Stimulated activated naive CD4-positive, alpha-beta T cell treated with Interleukin-2 at 50 U/mL for 16 hours (primary cell): ENCODE results near the gene WDR81.
A peak's percentile ranks its signal among the peaks of the same experiment; 100 is the strongest.
"Not testable (repeated sequence)": the region's sequence is repeated elsewhere in the genome, so short reads cannot be mapped to it uniquely, and the experiment has no call there.

ENCODE experiments used
- DNase-seq: peaks from one replicate; lab custom pipeline; 2025; lab: John Stamatoyannopoulos, UW

Gene WDR81

GRCh38 chr17:1754430-1755112 lies 30.1 kb downstream of the WDR81 start:
- no peak for DNase-seq

GRCh38 chr17:1755252-1755826 lies 30.8 kb downstream of the WDR81 start:
- DNase-seq, result no peak

- no peak for DNase-seq
These were observed 31.3 kb downstream of the WDR81 start for GRCh38 chr17:1755827-1756262.

GRCh38 chr17:1758807-1759206 lies 34.3 kb downstream of the WDR81 start:
- DNase-seq, result no peak

GRCh38 chr17:1759529-1759928 lies 35.0 kb downstream of the WDR81 start:
- no peak for DNase-seq

- no peak for DNase-seq
These were observed 37.9 kb downstream of the WDR81 start for GRCh38 chr17:1762233-1762900.

- DNase-seq, result no peak
These were observed 38.7 kb downstream of the WDR81 start for GRCh38 chr17:1762901-1763898.

GRCh38 chr17:1764284-1764683 lies 39.8 kb downstream of the WDR81 start:
- DNase-seq, result peak; percentile 11

GRCh38 chr17:1764705-1765104 lies 40.2 kb downstream of the WDR81 start:
- DNase-seq, result not testable (repeated sequence)

GRCh38 chr17:1765576-1765975 lies 41.1 kb downstream of the WDR81 start:
- no peak for DNase-seq

GRCh38 chr17:1766382-1767135 lies 42.1 kb downstream of the WDR81 start:
- DNase-seq, result no peak

GRCh38 chr17:1767358-1767757 lies 42.9 kb downstream of the WDR81 start:
- no peak for DNase-seq

GRCh38 chr17:1769822-1770477 lies 45.4 kb downstream of the WDR81 start:
- DNase-seq, result no peak

- not testable (repeated sequence) for DNase-seq
These were observed 48.6 kb downstream of the WDR81 start for GRCh38 chr17:1773000-1773695.

- no peak for DNase-seq
These were observed 49.2 kb downstream of the WDR81 start for GRCh38 chr17:1773696-1774181.

GRCh38 chr17:1774390-1775176 lies 50.1 kb downstream of the WDR81 start:
- DNase-seq, result no peak

- no peak for DNase-seq
These were observed 51.8 kb downstream of the WDR81 start for GRCh38 chr17:1776328-1776727.

GRCh38 chr17:1776857-1777256 lies 52.4 kb downstream of the WDR81 start:
- DNase-seq, result no peak

GRCh38 chr17:1779571-1780131 lies 55.1 kb downstream of the WDR81 start:
- no peak for DNase-seq
